Gastrocnemius medialis (tissue), 4 donors: ENCODE results near the gene ACLY.

Experiments used
- POLR2A ChIP-seq, 2 donors: fragments of 450-650 bp; IDR thresholded peaks; one replicate each; pipeline ENCODE4 v1.6.1; 2017; ENCODE audit warnings: antibody characterized with exemption in 2 of 2, mild to moderate bottlenecking in 2 of 2, moderate library complexity in 2 of 2
- TF ChIP-seq, protein P1 (sequence below), 5 experiments: fragments of 450-650 bp in 3 of 5; fragments of 200-600 bp in 2 of 5; sonication (generic) in 2 of 5; IDR thresholded peaks in 4 of 5; conservative IDR thresholded peaks in 1 of 5; 1 replicate in 4 of 5; 2 replicates in 1 of 5; pipeline ENCODE4 v1.5.1; 2016 to 2019; ENCODE audit warnings: antibody characterized with exemption in 5 of 5, mild to moderate bottlenecking in 3 of 5, moderate library complexity in 3 of 5

DNA sequence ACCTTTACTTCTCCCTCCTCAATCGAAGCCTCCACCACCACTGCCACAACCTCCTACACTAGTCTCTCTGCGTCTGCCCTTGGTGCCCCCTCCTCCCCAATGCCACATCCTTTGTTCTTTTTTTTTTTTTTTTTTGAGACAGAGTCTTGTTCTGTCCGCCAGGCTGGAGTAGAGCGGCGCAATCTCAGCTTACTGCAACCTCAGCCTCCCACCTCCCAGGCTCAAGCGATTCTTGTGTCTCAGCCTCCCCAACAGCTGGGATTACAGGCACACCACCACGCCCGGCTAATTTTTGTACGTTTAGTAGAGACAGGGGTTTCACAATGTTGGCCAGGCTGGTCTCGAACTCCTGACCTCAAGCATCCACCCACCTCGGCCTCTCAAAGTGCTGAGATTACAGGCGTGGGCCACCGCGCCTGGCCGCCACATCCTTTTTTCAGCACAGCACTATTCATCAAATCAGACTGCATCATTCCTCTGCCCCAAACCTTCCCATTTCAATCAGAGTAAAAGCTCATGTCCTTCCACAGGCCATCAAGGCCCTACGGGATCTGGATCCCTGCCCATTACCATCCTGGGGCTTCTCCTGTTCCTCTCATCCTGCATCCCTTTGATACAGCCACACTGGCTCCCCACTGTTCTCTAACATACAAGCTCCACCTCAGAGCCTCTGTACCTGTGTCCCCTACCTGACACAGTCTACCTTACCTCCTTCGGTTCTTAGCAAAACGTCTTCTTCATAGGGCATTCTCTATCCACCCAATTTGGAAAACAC is 55.5 kb downstream of the ACLY start:
- TF ChIP-seq, protein P1, sequence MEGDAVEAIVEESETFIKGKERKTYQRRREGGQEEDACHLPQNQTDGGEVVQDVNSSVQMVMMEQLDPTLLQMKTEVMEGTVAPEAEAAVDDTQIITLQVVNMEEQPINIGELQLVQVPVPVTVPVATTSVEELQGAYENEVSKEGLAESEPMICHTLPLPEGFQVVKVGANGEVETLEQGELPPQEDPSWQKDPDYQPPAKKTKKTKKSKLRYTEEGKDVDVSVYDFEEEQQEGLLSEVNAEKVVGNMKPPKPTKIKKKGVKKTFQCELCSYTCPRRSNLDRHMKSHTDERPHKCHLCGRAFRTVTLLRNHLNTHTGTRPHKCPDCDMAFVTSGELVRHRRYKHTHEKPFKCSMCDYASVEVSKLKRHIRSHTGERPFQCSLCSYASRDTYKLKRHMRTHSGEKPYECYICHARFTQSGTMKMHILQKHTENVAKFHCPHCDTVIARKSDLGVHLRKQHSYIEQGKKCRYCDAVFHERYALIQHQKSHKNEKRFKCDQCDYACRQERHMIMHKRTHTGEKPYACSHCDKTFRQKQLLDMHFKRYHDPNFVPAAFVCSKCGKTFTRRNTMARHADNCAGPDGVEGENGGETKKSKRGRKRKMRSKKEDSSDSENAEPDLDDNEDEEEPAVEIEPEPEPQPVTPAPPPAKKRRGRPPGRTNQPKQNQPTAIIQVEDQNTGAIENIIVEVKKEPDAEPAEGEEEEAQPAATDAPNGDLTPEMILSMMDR (IDR thresholded peaks at IDR 0.05 in 4 of 5, conservative IDR thresholded peaks at IDR 0.05 in 1 of 5), result no peak
- TF ChIP-seq POLR2A (IDR thresholded peaks at IDR 0.05), result no peak
